HG03521 (cell line): ENCODE results near the gene ASB3.
"Not testable (repeated sequence)": the region's sequence is repeated elsewhere in the genome, so short reads cannot be mapped to it uniquely, and the experiment has no call there.

ENCODE experiments used
- ATAC-seq: cut with Tn5 transposase; IDR thresholded peaks from one replicate; pipeline ENCODE4 v1.9.1; 2021; ENCODE audit warnings: mild to moderate bottlenecking, moderate library complexity; ENCODE audit not compliant: unreplicated experiment

Gene ASB3

GRCh38 chr2:53740170-53740569 is 46.6 kb downstream of the ASB3 start:
- no peak for ATAC-seq

DNA sequence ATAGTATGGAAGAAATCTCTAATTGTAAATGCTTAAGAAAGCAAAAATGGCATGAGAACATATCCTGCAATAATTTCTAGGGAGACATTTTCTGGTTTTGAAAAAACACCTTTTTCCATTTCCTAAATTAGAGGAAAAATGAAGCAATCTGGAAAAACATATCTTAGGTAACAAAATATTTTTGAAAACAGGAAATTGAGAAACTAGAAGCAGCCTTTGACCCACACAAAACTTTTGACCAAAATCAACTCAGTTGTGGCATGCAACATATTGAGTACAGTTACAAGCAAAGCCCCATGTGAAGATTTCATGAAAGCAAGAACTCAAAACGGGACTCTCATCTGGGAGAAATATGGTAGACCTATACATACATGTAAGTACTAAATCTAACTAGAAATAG is 47.7 kb downstream of the ASB3 start:
- no peak for ATAC-seq

- ATAC-seq, result no peak
These were observed 49.7 kb downstream of the ASB3 start for GRCh38 chr2:53737091-53737490.

DNA sequence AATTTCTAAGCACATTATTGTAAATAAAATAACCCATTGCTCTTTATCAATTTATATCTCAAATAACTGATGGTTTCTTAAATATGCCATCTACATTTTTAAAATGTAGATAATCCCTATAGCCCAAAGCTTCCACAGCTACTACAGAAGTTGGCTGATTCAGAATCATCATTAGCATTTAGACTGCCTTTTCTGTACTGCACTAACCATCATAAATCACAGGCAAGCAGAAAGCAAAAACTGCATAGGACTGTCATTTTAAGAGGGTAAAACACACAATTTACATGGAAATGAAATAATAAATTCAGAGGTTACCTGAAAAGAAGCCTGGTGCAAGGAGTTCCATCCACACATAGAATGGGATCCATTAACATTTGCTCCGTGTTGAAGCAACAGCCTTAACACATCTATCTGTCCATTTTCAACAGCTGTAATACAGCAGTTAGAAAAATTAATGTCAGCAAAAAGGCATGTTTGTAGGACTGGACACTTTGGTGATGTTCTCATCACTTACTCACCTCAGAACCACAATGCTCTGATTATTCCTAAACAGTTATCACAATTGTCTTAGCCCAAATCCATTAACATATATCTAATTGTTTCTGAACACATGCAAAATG is 57.5 kb downstream of the ASB3 start:
- no peak for ATAC-seq

- no peak for ATAC-seq
These were observed 58.8 kb downstream of the ASB3 start for GRCh38 chr2:53727921-53728320.

- no peak for ATAC-seq
These were observed 61.1 kb downstream of the ASB3 start for GRCh38 chr2:53725662-53726061.

- ATAC-seq, result no peak
These were observed 62.2 kb downstream of the ASB3 start for GRCh38 chr2:53724536-53724935.

- ATAC-seq, result not testable (repeated sequence)
These were observed 65.8 kb downstream of the ASB3 start for GRCh38 chr2:53720944-53721343.

GRCh38 chr2:53715568-53715967 is 71.2 kb downstream of the ASB3 start:
- no peak for ATAC-seq

GRCh38 chr2:53711271-53711780 is 75.4 kb downstream of the ASB3 start:
- ATAC-seq, result no peak

DNA sequence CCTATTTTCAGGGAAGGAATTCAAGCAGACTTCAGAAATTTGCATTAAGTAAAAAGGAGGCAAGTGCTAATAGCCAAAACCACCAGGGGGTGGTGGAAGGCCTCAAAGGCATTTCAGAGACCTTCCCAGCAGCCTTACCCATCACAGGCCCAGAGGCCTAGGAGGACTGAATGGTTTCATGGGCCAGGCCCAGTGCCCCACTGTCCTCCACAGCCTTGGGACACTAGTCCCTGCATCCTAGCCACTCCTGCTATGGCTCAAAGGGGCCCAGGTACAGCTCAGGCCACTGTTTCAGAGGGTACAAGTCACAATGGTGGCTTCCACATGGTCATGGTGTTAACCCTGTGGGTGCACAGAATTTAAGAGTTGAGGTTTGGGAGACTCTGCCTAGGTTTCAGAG is 77.8 kb downstream of the ASB3 start:
- no peak for ATAC-seq

GRCh38 chr2:53701221-53701620 is 85.5 kb downstream of the ASB3 start:
- no peak for ATAC-seq

GRCh38 chr2:53697686-53698085 is 89.1 kb downstream of the ASB3 start:
- ATAC-seq, result no peak

DNA sequence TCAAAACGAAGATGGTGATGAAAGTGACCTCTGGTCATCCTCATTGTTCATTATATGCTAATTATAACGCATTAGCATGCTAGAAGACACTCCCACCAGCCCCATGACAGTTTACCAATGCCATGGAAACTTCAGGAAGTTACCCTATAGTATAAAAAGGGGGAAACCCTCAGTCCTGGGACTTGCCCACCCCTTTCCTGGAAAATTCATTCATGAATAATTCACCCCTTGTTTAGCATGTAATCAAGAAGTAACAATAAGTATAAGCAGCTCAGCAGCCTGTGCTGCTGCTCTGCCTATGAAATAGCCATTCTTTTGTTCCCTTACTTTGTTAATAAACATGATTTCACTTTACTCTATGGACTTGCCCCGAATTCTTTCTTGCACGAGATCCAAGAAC is 89.7 kb downstream of the ASB3 start:
- ATAC-seq, result no peak

GRCh38 chr2:53695575-53695974 is 91.2 kb downstream of the ASB3 start:
- ATAC-seq, result no peak

DNA sequence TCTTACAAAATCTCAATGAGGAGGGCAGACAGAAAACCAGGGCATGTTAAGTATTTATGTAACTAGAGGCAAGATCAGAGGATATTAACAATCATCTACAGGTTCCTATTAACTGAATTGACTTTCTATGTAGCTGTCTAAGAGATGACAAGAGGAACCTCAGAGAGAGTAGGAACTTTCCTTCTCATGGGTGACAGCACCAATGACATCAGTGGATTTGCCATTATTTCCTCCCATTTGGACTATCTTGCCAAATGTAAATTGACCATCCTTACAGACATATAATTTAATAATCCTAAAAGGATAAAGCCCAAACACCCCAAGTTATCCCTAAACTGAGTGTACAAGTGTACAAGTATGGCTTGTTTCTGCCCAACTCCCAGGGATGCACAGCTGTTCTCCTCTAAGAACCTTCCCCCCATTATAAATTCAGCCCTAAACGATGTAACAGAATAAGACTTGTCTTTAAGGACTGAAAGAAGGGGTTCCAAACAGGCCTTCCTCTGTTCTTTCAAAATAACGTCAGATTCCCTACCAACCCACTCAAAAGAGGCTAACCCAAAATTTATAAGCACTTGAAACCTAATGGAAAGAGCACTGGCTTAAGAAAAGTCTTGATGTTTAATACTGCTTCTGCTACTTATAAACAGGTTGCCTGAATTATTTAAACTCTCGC is 92.5 kb downstream of the ASB3 start:
- ATAC-seq, result no peak

- ATAC-seq, result no peak
These were observed 95.9 kb downstream of the ASB3 start for GRCh38 chr2:53690876-53691275.

DNA sequence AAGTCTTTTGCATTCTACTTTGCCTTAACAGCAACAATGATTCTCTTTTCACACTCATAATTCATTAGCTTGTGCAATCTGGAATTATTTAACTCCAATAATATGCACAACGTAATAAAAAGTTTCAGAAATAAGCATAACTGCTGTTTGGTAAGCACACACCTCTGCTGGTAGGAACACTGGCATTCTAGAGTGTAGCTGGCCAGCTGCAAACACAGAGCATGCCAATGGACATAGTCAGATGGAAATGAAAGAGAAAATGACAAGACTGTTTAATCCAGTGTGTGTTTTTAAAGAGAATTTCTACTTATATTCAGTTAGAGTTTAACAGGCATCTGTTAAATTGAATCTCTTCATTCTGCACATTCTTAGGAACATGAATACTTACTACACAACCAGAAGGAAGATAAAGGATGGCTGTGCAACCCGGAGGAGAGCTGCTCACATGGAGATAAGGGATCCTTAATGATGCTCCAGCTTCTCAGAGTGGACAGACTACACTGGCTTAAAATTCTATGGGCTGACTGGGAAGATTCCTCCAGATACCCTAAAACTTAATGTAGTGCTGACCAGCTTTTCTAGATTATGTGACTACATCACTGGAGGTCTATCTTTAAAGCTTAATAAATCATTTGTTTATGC is 113.8 kb downstream of the ASB3 start:
- ATAC-seq, result no peak

DNA sequence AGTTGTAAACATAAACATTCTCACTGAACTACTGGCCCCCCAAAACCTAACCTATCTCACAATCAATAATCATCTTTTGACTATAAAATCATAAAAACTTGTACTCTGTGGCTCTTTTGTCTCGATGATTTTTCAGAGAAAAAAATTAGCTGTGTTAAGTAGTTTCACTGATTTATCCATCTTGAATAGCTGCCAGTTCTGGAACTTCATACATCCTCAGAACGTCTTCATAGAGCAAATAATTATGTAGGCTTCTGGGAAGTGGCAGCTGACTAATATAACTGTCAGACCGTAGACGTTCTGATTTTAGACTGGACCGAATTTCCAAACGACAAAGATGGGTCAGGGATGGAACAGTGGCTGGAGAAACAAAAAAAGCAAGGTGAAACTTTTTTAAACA is 116.4 kb downstream of the ASB3 start:
- no peak for ATAC-seq

- no peak for ATAC-seq
These were observed 118.1 kb downstream of the ASB3 start for GRCh38 chr2:53668624-53669026.

GRCh38 chr2:53667130-53667529 is 119.6 kb downstream of the ASB3 start:
- ATAC-seq, result not testable (repeated sequence)

DNA sequence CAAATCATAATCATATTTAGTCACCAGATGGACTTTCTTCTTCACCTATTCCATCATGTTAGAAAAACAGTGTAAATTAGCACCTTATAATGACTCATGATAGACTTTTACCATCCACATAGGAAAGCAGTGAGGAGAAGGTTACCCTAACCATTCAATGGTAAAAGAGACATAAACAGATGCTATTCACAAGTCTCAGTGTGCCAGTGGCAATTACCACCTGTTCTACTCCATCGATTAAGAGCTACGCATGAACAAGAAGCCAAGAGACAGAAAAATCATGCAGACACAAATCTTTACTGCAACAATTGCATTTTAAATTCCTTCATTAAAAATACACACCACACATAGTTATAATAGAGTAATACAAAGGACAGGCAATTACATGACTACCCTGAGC is 125.9 kb downstream of the ASB3 start:
- no peak for ATAC-seq
